GM10248 (cell line): Measurements from ENCODE around the gene PRXL2B.

Experiments used
- CTCF ChIA-PET: fragments of 300-600 bp; sonication (Branson Sonifier 250); formaldehyde crosslinking; extraction: SDS; loops from one replicate; lab custom pipeline; 2021; ENCODE audit warnings: antibody characterized with exemption; lab: Yijun Ruan, JAX
- POLR2A ChIA-PET: fragments of 350-650 bp; sonication (Branson Sonifier 250); formaldehyde crosslinking; extraction: SDS; loops from one replicate; lab custom pipeline; 2020; ENCODE audit warnings: antibody characterized with exemption; lab: Yijun Ruan, JAX
- DNase-seq: peaks from one replicate; pipeline ENCODE4 v3.0.0; 2012; ENCODE audit errors: extremely low spot score
- CTCF ChIP-seq: IDR thresholded peaks from 2 replicates; pipeline ENCODE4 v1.5.1; 2012; ENCODE audit warnings: mild to moderate bottlenecking, low read depth; ENCODE audit errors: extremely low read depth, missing control alignments, control extremely low read depth

Gene PRXL2B

DNA sequence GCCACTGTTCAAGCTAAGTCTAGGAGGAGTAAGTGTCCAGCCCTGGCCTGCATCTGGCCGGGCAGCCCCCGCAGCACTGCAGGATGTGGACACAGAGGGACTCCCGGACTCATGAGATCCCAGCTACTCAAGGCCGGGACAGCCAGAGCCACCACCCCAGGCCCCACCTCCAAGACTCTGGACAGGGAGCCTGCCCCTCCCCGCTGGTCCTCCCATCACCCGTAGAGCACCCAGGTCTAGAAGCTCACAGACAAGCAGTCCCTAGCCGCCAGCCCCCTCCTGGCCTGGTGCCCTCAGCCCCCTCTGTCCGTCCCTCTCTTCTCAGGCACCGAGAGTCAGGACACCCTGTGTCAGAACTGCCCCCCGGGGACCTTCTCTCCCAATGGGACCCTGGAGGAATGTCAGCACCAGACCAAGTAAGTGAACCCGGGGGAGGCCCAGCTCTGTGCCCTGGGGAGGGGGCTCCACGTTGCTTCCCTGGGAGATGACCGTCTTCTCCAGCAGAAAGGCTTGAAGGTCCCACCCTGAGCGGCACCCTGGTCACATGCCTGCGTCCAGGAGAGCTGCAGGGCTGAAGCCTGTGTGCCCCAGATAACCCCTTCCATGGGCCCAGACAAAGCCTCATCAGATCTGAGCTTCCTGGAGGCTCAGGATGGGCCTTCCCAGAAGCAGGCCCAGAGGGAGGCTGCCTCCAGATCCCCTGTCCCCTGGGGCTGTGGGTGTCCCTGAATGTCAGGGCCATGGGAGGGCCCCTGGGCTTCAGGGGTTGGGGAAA lies 26.1 kb upstream of the PRXL2B start:
- CTCF ChIA-PET, result interaction anchor here (1.2 to 3.8 kb wide), 7 partner anchors 10 to 366 kb away, joined by 3 to 40 read pairs (median 7); partner anchors contain the start of genes FAAP20 and PRXL2B
- POLR2A ChIA-PET, result interaction anchor here (1.8 to 2.1 kb wide), 2 partner anchors 14 to 25 kb away, joined by 6 to 12 read pairs; partner anchors contain the start of gene PRXL2B
- no peak for TF ChIP-seq CTCF

GRCh38 chr1:2561446-2561845 lies 25.1 kb upstream of the PRXL2B start:
- DNase-seq, result no peak
- CTCF ChIA-PET, result interaction anchor here (0.9 to 3.8 kb wide), 13 partner anchors 9 to 367 kb away, joined by 3 to 40 read pairs (median 5); partner anchors contain the start of genes FAAP20 and PRXL2B
- TF ChIP-seq CTCF, result no peak
- POLR2A ChIA-PET, result interaction anchor here (1.1 to 2.1 kb wide), 4 partner anchors 15 to 24 kb away, joined by 3 to 12 read pairs (median 5); partner anchors contain the start of gene PRXL2B

More for the DNA sequence above, 26.1 kb upstream of the PRXL2B start:
- DNase-seq, result no peak

DNA sequence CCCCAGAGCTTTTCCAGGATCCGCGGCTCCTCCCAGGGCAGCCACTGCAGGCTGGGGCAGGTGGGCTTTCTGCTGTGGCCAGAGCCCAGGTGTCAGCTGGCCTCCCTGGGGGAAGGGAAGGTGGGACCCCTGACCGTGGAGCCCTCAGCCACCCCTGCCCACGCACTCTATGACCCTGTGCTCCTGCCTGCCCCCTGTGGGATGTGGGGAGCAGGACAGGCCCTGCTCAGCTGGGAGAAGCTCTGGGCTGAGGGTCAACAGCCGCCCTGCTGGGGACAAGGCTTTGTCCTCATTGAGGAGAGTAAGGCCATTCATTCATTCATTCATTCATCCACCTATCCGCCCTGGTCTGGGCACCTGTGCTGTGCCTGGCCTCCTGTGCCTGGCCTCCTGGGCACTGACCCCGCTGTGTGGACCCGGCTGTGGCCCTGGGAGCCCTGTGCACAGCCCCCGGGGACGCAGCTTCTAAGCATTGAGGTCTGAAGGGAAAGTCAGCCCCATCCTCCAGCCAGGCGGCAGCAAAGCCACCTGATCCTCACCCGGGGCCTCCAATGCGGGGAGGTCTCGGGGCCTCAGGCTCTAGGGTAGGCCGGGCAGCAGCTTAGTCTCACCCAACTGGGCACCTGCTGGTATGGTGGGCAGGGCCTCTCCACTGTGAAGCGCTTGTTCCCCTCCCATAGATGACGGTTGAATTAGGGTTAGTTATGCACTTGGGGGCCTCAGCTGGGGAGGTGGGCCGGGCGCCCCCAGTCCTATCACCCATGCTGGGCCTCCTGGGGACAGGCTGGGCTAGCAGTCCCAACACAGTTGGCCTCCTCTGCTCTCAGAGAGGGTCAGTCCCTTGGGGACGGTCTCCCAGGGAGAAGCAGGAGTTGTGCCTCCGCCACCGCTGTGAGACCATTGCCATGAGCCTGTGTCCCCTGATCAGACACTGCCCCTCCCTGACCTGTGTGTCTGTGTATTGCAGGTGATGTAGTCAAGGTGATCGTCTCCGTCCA lies 24.4 kb upstream of the PRXL2B start:
- no peak for DNase-seq
- ChIA-PET POLR2A (interaction anchor here (1.1 to 2.1 kb wide), 4 partner anchors 14 to 23 kb away, joined by 3 to 12 read pairs (median 5); partner anchors contain the start of gene PRXL2B), CTCF (interaction anchor here (0.9 to 3.8 kb wide), 12 partner anchors 9 to 367 kb away, joined by 3 to 40 read pairs (median 5); partner anchors contain the start of genes FAAP20 and PRXL2B)
- peak; percentile 40 for TF ChIP-seq CTCF

- DNase-seq, result no peak
- CTCF ChIA-PET, result interaction anchor here (1.5 to 3.8 kb wide), 2 partner anchors 16 to 21 kb away, joined by 3 to 40 read pairs; partner anchors contain the start of gene PRXL2B
- POLR2A ChIA-PET, result no interaction called here
Measured at GRCh38 chr1:2563205-2563604, 23.4 kb upstream of the PRXL2B start.

GRCh38 chr1:2564006-2564814 lies 22.4 kb upstream of the PRXL2B start:
- ChIA-PET POLR2A (interaction anchor here (0.5 to 1.6 kb wide), 2 partner anchors 12 to 1103 kb away, joined by 3 to 4 read pairs; no protein-coding TSS in a partner anchor), CTCF (interaction anchor here (1.3 to 2.1 kb wide), 4 partner anchors 8 to 148 kb away, joined by 3 to 10 read pairs (median 4); partner anchors contain the start of gene TNFRSF14)
- no peak for TF ChIP-seq CTCF
- no peak for DNase-seq

More at GRCh38 chr1:2563205-2563604, 23.4 kb upstream of the PRXL2B start:
- no peak for TF ChIP-seq CTCF
